Measurements from ENCODE around the gene TBC1D5. TPM values are rescaled to one million over a fixed set of nuclear protein-coding genes. Genes with fewer than 3 reads are reported as not detected.

Gene TBC1D5
- total and polyA plus RNA-seq, 8 donors, result 47.4 to 74.8 (median 55.3) TPM

GRCh38 chr3:17742880-17743657 lies 638 bp upstream of the TBC1D5 start:
- peaks cover 7 to 39% of the 10 kb centered on the region in 2 donors for H3K4me1 ChIP-seq

GRCh38 chr3:17741621-17742101 lies 770 bp downstream of the TBC1D5 start:
- ATAC-seq (no peak), DNase-seq (peak in 1 of 4 donors; percentile 64)
- H3K27ac ChIP-seq, result peak overlapping the region; percentile 99
- H3K4me3 ChIP-seq, result peak overlapping the region; percentile 80 to 82
- H3K9me3 ChIP-seq, result no peaks in the 10 kb centered on the region
- peaks cover 7 to 38% of the 10 kb centered on the region in 2 donors for H3K4me1 ChIP-seq
- H3K27me3 ChIP-seq, result no peaks in the 10 kb centered on the region
- intact Hi-C loops (cut with DNase I), result no loop called here
- no peak for TF ChIP-seq CTCF (IDR thresholded peaks at IDR 0.05)
- H3K36me3 ChIP-seq, result no peaks in the 10 kb centered on the region

More at GRCh38 chr3:17742880-17743657, 638 bp upstream of the TBC1D5 start:
- intact Hi-C loops (cut with DNase I), result no loop called here
- H3K36me3 ChIP-seq, result no peaks in the 10 kb centered on the region
- H3K27ac ChIP-seq, result peak overlapping the region; percentile 99
- no peaks in the 10 kb centered on the region for H3K9me3 ChIP-seq
- DNase-seq, result no peak
- TF ChIP-seq CTCF (IDR thresholded peaks at IDR 0.05), result no peak
- no peaks in the 10 kb centered on the region for H3K27me3 ChIP-seq
- ATAC-seq, result peak; percentile 2
- H3K4me3 ChIP-seq, result peak overlapping the region; percentile 80 to 82

GRCh38 chr3:17740721-17741141 lies 1.7 kb downstream of the TBC1D5 start:
- TF ChIP-seq CTCF (IDR thresholded peaks at IDR 0.05), result no peak
- intact Hi-C loops (cut with DNase I), result no loop called here
- Histone ChIP-seq H3K4me1 (peaks cover 7 to 38% of the 10 kb centered on the region in 2 donors), H3K9me3 (no peaks in the 10 kb centered on the region), H3K4me3 (peak overlapping the region; percentile 16 to 82), H3K27ac (peak overlapping the region; percentile 99), H3K27me3 (no peaks in the 10 kb centered on the region), H3K36me3 (peaks cover 0 to 2% of the 10 kb centered on the region in 2 donors)
- DNase-seq (peak in 1 of 4 donors; percentile 42), ATAC-seq (peak; percentile 1)

GRCh38 chr3:17738921-17739320 lies 3.5 kb downstream of the TBC1D5 start:
- Histone ChIP-seq H3K4me3 (no peak overlapping the region), H3K36me3 (peaks cover 0 to 6% of the 10 kb centered on the region in 2 donors), H3K27ac (no peak overlapping the region), H3K4me1 (peaks cover 7 to 38% of the 10 kb centered on the region in 2 donors), H3K9me3 (no peaks in the 10 kb centered on the region), H3K27me3 (no peaks in the 10 kb centered on the region)
- ATAC-seq, result no peak
- DNase-seq, result no peak
- no peak for TF ChIP-seq CTCF (IDR thresholded peaks at IDR 0.05)
- intact Hi-C loops (cut with DNase I), result no loop called here

GRCh38 chr3:17738219-17738618 lies 4.2 kb downstream of the TBC1D5 start:
- no peak for TF ChIP-seq CTCF (IDR thresholded peaks at IDR 0.05)
- peaks cover 7 to 37% of the 10 kb centered on the region in 2 donors for H3K4me1 ChIP-seq
- H3K27ac ChIP-seq, result no peak overlapping the region
- DNase-seq, result no peak
- H3K36me3 ChIP-seq, result peaks cover 0 to 6% of the 10 kb centered on the region in 2 donors
- H3K9me3 ChIP-seq, result no peaks in the 10 kb centered on the region
- H3K4me3 ChIP-seq, result no peak overlapping the region
- H3K27me3 ChIP-seq, result no peaks in the 10 kb centered on the region
- ATAC-seq, result no peak
- intact Hi-C loops (cut with DNase I), result no loop called here
